Astrocyte of the hippocampus (primary cell): ENCODE measurements around the gene ERN1.
"Not testable (repeated sequence)": the region's sequence is repeated elsewhere in the genome, so short reads cannot be mapped to it uniquely, and the experiment has no call there.

Source experiments
- DNase-seq: peaks from one replicate; pipeline ENCODE4 v3.0.0; 2011; ENCODE audit warnings: low read depth, low spot score

Gene ERN1

GRCh38 chr17:64138441-64138840 lies 8.5 kb upstream of the ERN1 start:
- no peak for DNase-seq

GRCh38 chr17:64135000-64135399 lies 5.1 kb upstream of the ERN1 start:
- no peak for DNase-seq

GRCh38 chr17:64134216-64134970 lies 4.4 kb upstream of the ERN1 start:
- no peak for DNase-seq

GRCh38 chr17:64133546-64134215 lies 3.7 kb upstream of the ERN1 start:
- peak; percentile 78 for DNase-seq

- DNase-seq, result no peak
These were observed 1.8 kb upstream of the ERN1 start for GRCh38 chr17:64131606-64132270.

- no peak for DNase-seq
These were observed 636 bp upstream of the ERN1 start for GRCh38 chr17:64130559-64131001.

- DNase-seq, result no peak
These were observed 504 bp downstream of the ERN1 start for GRCh38 chr17:64129515-64129764.

- DNase-seq, result peak; percentile 60
These were observed 993 bp downstream of the ERN1 start for GRCh38 chr17:64128787-64129514.

GRCh38 chr17:64126918-64127317 lies 3.0 kb downstream of the ERN1 start:
- no peak for DNase-seq

- DNase-seq, result no peak
These were observed 4.0 kb downstream of the ERN1 start for GRCh38 chr17:64125937-64126336.

GRCh38 chr17:64124609-64125008 lies 5.3 kb downstream of the ERN1 start:
- DNase-seq, result no peak

GRCh38 chr17:64123114-64123513 lies 6.8 kb downstream of the ERN1 start:
- no peak for DNase-seq

- DNase-seq, result not testable (repeated sequence)
These were observed 8.8 kb downstream of the ERN1 start for GRCh38 chr17:64120972-64121786.

- no peak for DNase-seq
These were observed 9.7 kb downstream of the ERN1 start for GRCh38 chr17:64120159-64120810.

GRCh38 chr17:64117981-64118979 lies 11.7 kb downstream of the ERN1 start:
- peak; percentile 38 for DNase-seq

GRCh38 chr17:64115822-64116534 lies 14.0 kb downstream of the ERN1 start:
- no peak for DNase-seq

- DNase-seq, result no peak
These were observed 14.8 kb downstream of the ERN1 start for GRCh38 chr17:64115043-64115698.

GRCh38 chr17:64113006-64113405 lies 16.9 kb downstream of the ERN1 start:
- DNase-seq, result no peak
